Muscle layer of duodenum (tissue), 2 donors: Measurements from ENCODE around the gene RGS16.
"Not testable (repeated sequence)": the region's sequence is repeated elsewhere in the genome, so short reads cannot be mapped to it uniquely, and the experiment has no call there.

Experiments
- H3K27ac ChIP-seq: one replicate; pipeline ENCODE4 v1.7.0; 2013; ENCODE audit warnings: mild to moderate bottlenecking, low read length
- H3K27me3 ChIP-seq: one replicate; pipeline ENCODE4 v1.7.0; 2013; ENCODE audit warnings: low read depth, mild to moderate bottlenecking, control low read depth, low read length
- H3K36me3 ChIP-seq, 2 donors: one replicate each; pipeline ENCODE4 v1.7.0; 2013; ENCODE audit warnings: low read length in 2 of 2, control low read depth in 1 of 2, mild to moderate bottlenecking in 1 of 2; ENCODE audit not compliant: insufficient read depth in 2 of 2, control insufficient read depth in 1 of 2
- H3K4me1 ChIP-seq, 2 donors: one replicate each; pipeline ENCODE4 v1.7.0; 2013; ENCODE audit warnings: low read length in 2 of 2, mild to moderate bottlenecking in 2 of 2, control low read depth in 1 of 2, moderate library complexity in 1 of 2; ENCODE audit not compliant: insufficient read depth in 2 of 2, control insufficient read depth in 1 of 2
- H3K4me3 ChIP-seq, 2 donors: one replicate each; pipeline ENCODE4 v1.7.0; 2013; ENCODE audit warnings: low read length in 2 of 2, low read depth in 1 of 2, mild to moderate bottlenecking in 1 of 2
- H3K9me3 ChIP-seq, 2 donors: one replicate each; pipeline ENCODE4 v1.7.0; 2013; ENCODE audit warnings: low read length in 2 of 2, control low read depth in 1 of 2, mild to moderate bottlenecking in 1 of 2; ENCODE audit not compliant: control insufficient read depth in 1 of 2
- donor health status: healthy.

The RGS16 gene

GRCh38 chr1:182639330-182639729, 35.1 kb upstream of the RGS16 start:
- Histone ChIP-seq H3K9me3 (no peaks in the 10 kb centered on the region), H3K27me3 (no peaks in the 10 kb centered on the region), H3K27ac (no peak overlapping the region), H3K36me3 (no peaks in the 10 kb centered on the region), H3K4me3 (no peak overlapping the region), H3K4me1 (no peaks in the 10 kb centered on the region)

- no peaks in the 10 kb centered on the region for H3K36me3 ChIP-seq
- no peak overlapping the region for H3K27ac ChIP-seq
- H3K4me1 ChIP-seq: no peaks in the 10 kb centered on the region
- H3K9me3 ChIP-seq: no peaks in the 10 kb centered on the region
- H3K27me3 ChIP-seq: no peaks in the 10 kb centered on the region
- no peak overlapping the region for H3K4me3 ChIP-seq
These were observed 33.6 kb upstream of the RGS16 start for GRCh38 chr1:182637769-182638168.

GRCh38 chr1:182635871-182636270, 31.7 kb upstream of the RGS16 start:
- Histone ChIP-seq H3K27ac (no peak overlapping the region), H3K9me3 (no peaks in the 10 kb centered on the region), H3K36me3 (no peaks in the 10 kb centered on the region), H3K4me3 (no peak overlapping the region), H3K27me3 (no peaks in the 10 kb centered on the region), H3K4me1 (no peaks in the 10 kb centered on the region)

GRCh38 chr1:182634306-182635072, 30.3 kb upstream of the RGS16 start:
- Histone ChIP-seq H3K27ac (no peak overlapping the region), H3K36me3 (no peaks in the 10 kb centered on the region), H3K4me3 (no peak overlapping the region), H3K4me1 (no peaks in the 10 kb centered on the region), H3K9me3 (no peaks in the 10 kb centered on the region), H3K27me3 (no peaks in the 10 kb centered on the region)

GRCh38 chr1:182633657-182634281, 29.6 kb upstream of the RGS16 start:
- H3K4me1 ChIP-seq: no peaks in the 10 kb centered on the region

GRCh38 chr1:182633031-182633430, 28.8 kb upstream of the RGS16 start:
- H3K27me3 ChIP-seq: no peaks in the 10 kb centered on the region
- no peaks in the 10 kb centered on the region for H3K36me3 ChIP-seq
- no peak overlapping the region for H3K27ac ChIP-seq
- no peaks in the 10 kb centered on the region for H3K4me1 ChIP-seq
- no peak overlapping the region for H3K4me3 ChIP-seq
- H3K9me3 ChIP-seq: no peaks in the 10 kb centered on the region

More at GRCh38 chr1:182633657-182634281, 29.6 kb upstream of the RGS16 start:
- Histone ChIP-seq H3K9me3 (no peaks in the 10 kb centered on the region), H3K27ac (no peak overlapping the region), H3K4me3 (no peak overlapping the region), H3K36me3 (no peaks in the 10 kb centered on the region), H3K27me3 (no peaks in the 10 kb centered on the region)

GRCh38 chr1:182632441-182632857, 28.3 kb upstream of the RGS16 start:
- not testable (repeated sequence) for H3K27ac ChIP-seq, H3K4me1 ChIP-seq, H3K4me3 ChIP-seq, H3K9me3 ChIP-seq, H3K27me3 ChIP-seq, H3K36me3 ChIP-seq

- no peaks in the 10 kb centered on the region for H3K27me3 ChIP-seq
- H3K4me1 ChIP-seq: no peaks in the 10 kb centered on the region
- no peaks in the 10 kb centered on the region for H3K36me3 ChIP-seq
- H3K4me3 ChIP-seq: no peak overlapping the region
- H3K9me3 ChIP-seq: no peaks in the 10 kb centered on the region
- no peak overlapping the region for H3K27ac ChIP-seq
These were observed 27.8 kb upstream of the RGS16 start for GRCh38 chr1:182631954-182632353.

- no peak overlapping the region for H3K27ac ChIP-seq
These were observed 27.0 kb upstream of the RGS16 start for GRCh38 chr1:182631053-182631677.

GRCh38 chr1:182630586-182630985, 26.4 kb upstream of the RGS16 start:
- Histone ChIP-seq H3K27me3 (no peaks in the 10 kb centered on the region), H3K4me3 (no peak overlapping the region), H3K27ac (no peak overlapping the region), H3K9me3 (no peaks in the 10 kb centered on the region), H3K4me1 (no peaks in the 10 kb centered on the region), H3K36me3 (no peaks in the 10 kb centered on the region)

More at GRCh38 chr1:182631053-182631677, 27.0 kb upstream of the RGS16 start:
- Histone ChIP-seq H3K27me3 (no peaks in the 10 kb centered on the region), H3K4me3 (no peak overlapping the region), H3K4me1 (no peaks in the 10 kb centered on the region), H3K36me3 (no peaks in the 10 kb centered on the region), H3K9me3 (no peaks in the 10 kb centered on the region)

- no peak overlapping the region for H3K27ac ChIP-seq
- no peak overlapping the region for H3K4me3 ChIP-seq
- H3K36me3 ChIP-seq: no peaks in the 10 kb centered on the region
- H3K4me1 ChIP-seq: no peaks in the 10 kb centered on the region
- no peaks in the 10 kb centered on the region for H3K9me3 ChIP-seq
- no peaks in the 10 kb centered on the region for H3K27me3 ChIP-seq
These were observed 25.4 kb upstream of the RGS16 start for GRCh38 chr1:182629499-182630096.
